ENCODE results near the gene GPC4. TPM values are rescaled to one million over a fixed set of nuclear protein-coding genes. Genes with fewer than 3 reads are reported as not detected.

The GPC4 gene
- total RNA-seq, 1 experiment from 2014 or later, result 1.4 TPM

DNA sequence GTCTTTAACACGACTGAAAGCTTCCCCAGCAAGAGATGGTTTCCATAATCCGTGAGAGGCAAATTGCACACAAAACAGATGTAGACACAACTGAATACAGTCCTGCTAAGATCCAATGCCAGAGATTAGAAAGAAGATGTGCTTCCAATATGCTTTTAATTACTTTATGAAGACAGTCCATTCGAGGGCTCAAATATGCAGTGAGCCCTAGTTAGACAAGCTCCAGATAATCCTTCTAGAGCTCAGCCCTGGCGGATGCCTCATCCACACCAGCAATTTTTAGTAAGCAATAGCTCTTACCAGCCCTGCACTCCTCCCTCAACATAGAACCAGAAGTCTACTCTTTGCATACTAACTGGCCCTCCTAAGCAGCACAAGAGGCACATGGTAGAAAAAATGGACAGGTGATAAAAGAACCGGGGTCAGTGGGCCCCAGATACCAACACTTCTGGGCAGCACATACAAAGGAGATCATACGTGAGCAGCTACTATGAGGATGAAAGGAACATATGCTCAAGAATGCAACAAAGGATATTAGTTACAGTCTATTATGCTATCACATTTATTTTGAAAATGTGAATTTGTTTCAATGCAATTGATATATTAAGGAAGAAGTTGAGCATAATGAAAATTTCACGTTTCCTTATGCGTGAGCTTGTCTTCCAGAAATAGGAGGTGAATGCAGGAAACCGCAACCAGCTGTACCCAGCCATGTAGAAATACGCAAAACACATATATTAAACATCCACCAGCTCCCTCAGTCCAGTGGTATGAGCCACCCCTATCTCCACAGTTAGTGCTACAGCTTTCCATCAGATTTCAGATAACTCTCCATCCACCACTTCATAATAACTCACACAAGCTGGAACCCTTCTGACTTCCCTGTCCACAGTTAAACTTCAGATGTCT is 34.3 kb downstream of the GPC4 start:
- DNase-seq (ENCODE audit: low read depth, low spot score) (no peak), ATAC-seq (no peak)
- BruUV-seq (replicated peaks), result no TSS peak
- TF ChIP-seq, protein P1, sequence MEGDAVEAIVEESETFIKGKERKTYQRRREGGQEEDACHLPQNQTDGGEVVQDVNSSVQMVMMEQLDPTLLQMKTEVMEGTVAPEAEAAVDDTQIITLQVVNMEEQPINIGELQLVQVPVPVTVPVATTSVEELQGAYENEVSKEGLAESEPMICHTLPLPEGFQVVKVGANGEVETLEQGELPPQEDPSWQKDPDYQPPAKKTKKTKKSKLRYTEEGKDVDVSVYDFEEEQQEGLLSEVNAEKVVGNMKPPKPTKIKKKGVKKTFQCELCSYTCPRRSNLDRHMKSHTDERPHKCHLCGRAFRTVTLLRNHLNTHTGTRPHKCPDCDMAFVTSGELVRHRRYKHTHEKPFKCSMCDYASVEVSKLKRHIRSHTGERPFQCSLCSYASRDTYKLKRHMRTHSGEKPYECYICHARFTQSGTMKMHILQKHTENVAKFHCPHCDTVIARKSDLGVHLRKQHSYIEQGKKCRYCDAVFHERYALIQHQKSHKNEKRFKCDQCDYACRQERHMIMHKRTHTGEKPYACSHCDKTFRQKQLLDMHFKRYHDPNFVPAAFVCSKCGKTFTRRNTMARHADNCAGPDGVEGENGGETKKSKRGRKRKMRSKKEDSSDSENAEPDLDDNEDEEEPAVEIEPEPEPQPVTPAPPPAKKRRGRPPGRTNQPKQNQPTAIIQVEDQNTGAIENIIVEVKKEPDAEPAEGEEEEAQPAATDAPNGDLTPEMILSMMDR (IDR thresholded peaks at IDR 0.05), result no peak
- TF ChIP-seq TCF7L2 (IDR thresholded peaks at IDR 0.05; ENCODE audit: low read depth, low read length) (no peak), SIN3A (IDR thresholded peaks at IDR 0.05; ENCODE audit: borderline replicate concordance, insufficient read depth, low read depth, low read length) (no peak), POLR2AphosphoS5 (IDR thresholded peaks at IDR 0.05; ENCODE audit: low read depth, low read length) (no peak)
- TF ChIP-seq, protein P2, sequence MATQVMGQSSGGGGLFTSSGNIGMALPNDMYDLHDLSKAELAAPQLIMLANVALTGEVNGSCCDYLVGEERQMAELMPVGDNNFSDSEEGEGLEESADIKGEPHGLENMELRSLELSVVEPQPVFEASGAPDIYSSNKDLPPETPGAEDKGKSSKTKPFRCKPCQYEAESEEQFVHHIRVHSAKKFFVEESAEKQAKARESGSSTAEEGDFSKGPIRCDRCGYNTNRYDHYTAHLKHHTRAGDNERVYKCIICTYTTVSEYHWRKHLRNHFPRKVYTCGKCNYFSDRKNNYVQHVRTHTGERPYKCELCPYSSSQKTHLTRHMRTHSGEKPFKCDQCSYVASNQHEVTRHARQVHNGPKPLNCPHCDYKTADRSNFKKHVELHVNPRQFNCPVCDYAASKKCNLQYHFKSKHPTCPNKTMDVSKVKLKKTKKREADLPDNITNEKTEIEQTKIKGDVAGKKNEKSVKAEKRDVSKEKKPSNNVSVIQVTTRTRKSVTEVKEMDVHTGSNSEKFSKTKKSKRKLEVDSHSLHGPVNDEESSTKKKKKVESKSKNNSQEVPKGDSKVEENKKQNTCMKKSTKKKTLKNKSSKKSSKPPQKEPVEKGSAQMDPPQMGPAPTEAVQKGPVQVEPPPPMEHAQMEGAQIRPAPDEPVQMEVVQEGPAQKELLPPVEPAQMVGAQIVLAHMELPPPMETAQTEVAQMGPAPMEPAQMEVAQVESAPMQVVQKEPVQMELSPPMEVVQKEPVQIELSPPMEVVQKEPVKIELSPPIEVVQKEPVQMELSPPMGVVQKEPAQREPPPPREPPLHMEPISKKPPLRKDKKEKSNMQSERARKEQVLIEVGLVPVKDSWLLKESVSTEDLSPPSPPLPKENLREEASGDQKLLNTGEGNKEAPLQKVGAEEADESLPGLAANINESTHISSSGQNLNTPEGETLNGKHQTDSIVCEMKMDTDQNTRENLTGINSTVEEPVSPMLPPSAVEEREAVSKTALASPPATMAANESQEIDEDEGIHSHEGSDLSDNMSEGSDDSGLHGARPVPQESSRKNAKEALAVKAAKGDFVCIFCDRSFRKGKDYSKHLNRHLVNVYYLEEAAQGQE (IDR thresholded peaks at IDR 0.05; ENCODE audit: insufficient read depth in 1 of 2, low read depth in 2 of 2, low read length in 1 of 2), result no peak
- no peaks in the 10 kb centered on the region for H3K9me3 ChIP-seq (ENCODE audit: control insufficient read depth, insufficient read depth, low read depth, low read length)
- no peaks in the 10 kb centered on the region for H3K36me3 ChIP-seq (ENCODE audit: control insufficient read depth, insufficient read depth, low read length)
- in situ Hi-C loops (cut with HindIII; ENCODE audit: low pct_unique_long_range_greater_than_20kb, low sequenced_read_pairs) (no loop called here), intact Hi-C loops (cut with micrococcal nuclease; ENCODE audit: unreplicated experiment) (no loop called here)
- H3K27me3 ChIP-seq (ENCODE audit: control insufficient read depth, insufficient read depth, low read length), result no peaks in the 10 kb centered on the region; the same call in 1 of the 2 replicates
- H3K4me1 ChIP-seq (ENCODE audit: control insufficient read depth, insufficient read depth, low read length), result no peaks in the 10 kb centered on the region
- POLR2A ChIA-PET, result no interaction called here
- CTCF ChIA-PET, result no interaction called here
- no peak overlapping the region for H3K4me3 ChIP-seq (ENCODE audit: low read depth in 2 of 2, low read length in 2 of 2)
- no peak overlapping the region for H3K27ac ChIP-seq (ENCODE audit: low read length)

DNA sequence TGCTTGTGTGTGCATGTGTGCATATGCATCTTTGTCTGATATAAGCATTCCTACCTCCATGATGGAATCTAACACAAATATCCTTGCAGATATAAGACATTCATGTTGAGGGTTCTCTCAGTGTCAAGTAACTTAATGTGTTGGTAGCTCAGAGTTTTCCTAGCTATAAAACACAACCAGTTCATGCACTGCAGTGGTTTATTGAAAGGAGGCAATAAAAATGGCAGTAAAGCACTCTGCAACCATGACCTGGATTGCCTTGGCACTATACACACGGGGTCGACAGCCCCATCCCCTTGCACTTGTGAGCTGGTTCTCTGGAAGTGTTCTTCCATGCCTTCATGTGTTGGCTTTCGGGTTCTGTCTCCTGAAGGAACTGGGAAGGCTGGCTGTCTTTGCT is 38.9 kb downstream of the GPC4 start:
- in situ Hi-C loops (cut with HindIII; ENCODE audit: low pct_unique_long_range_greater_than_20kb, low sequenced_read_pairs) (no loop called here), intact Hi-C loops (cut with micrococcal nuclease; ENCODE audit: unreplicated experiment) (no loop called here)
- no peak for TF ChIP-seq SIN3A (IDR thresholded peaks at IDR 0.05; ENCODE audit: borderline replicate concordance, insufficient read depth, low read depth, low read length)
- TF ChIP-seq, protein P2 (IDR thresholded peaks at IDR 0.05; ENCODE audit: insufficient read depth in 1 of 2, low read depth in 2 of 2, low read length in 1 of 2), result no peak
- TF ChIP-seq, protein P1 (IDR thresholded peaks at IDR 0.05), result no peak
- TF ChIP-seq POLR2AphosphoS5 (IDR thresholded peaks at IDR 0.05; ENCODE audit: low read depth, low read length), result no peak
- no peaks in the 10 kb centered on the region; the same call in 1 of the 2 replicates for H3K27me3 ChIP-seq (ENCODE audit: control insufficient read depth, insufficient read depth, low read length)
- H3K9me3 ChIP-seq (ENCODE audit: control insufficient read depth, insufficient read depth, low read depth, low read length), result no peaks in the 10 kb centered on the region
- H3K36me3 ChIP-seq (ENCODE audit: control insufficient read depth, insufficient read depth, low read length), result no peaks in the 10 kb centered on the region
- no peak overlapping the region for H3K4me3 ChIP-seq (ENCODE audit: low read depth in 2 of 2, low read length in 2 of 2)
- no peak overlapping the region for H3K27ac ChIP-seq (ENCODE audit: low read length)
- H3K4me1 ChIP-seq (ENCODE audit: control insufficient read depth, insufficient read depth, low read length), result no peaks in the 10 kb centered on the region
- DNase-seq (ENCODE audit: low read depth, low spot score) (no peak), ATAC-seq (no peak)
- POLR2A ChIA-PET, result no interaction called here
- CTCF ChIA-PET, result no interaction called here
- BruUV-seq (replicated peaks), result no TSS peak
